Measurements from ENCODE around the gene DNMT3A. TPM values are rescaled to one million over a fixed set of nuclear protein-coding genes. Genes with fewer than 3 reads are reported as not detected.

The DNMT3A gene
- total and polyA plus RNA-seq, 12 donors: 10.6 to 53.4 (median 25.0) TPM

DNA sequence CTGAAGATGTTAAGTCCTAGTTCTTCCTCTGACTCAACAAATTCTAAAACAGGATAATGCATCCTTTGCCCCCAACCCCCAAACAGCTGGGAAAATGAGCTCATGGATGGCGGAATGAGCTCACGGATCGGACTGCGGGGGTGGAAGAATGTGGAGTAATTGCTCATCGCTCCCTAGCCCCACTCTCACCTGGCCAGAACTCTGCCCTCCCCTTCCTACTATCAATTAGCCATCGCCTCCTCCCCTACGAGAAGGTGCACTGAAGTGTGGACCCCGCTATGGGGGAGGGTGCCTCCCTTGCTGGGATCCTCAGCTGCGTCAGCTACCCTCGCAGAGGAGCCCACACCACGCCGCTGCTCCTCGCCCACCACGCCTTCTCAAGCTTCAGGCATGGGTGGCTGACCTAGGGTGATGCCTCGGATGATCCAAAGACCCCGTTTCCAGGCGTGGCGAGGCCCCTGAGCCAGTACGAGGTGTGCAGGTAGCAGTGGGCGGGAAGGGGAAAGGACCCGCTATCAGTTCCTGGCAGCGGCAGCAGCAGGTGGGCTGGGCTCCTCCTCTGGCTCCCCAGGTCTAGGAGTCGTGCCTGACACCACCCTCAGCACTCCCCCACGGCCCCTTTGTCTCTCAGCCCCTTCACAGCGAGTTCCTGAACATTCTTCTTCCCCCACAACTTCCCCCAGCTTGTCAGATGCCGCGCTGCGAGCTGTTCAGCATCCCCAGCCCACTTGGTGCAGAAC is 91.2 kb downstream of the DNMT3A start:
- WGBS, 4 donors: 75 to 90% (median 80%) methylated on average over 20 to 28 of the region's 28 CpGs
- Histone ChIP-seq H3K9me3 (replicated peaks in 1 of 3) (no peaks in the 10 kb centered on the region), H3K27me3 (no peaks in the 10 kb centered on the region), H3K36me3 (replicated peaks in 1 of 2) (peaks cover 0 to 41% of the 10 kb centered on the region in 2 donors), H3K27ac (peak overlapping the region in 3 of 5 donors; percentile 90 to 94 (median 91)), H3K4me1 (replicated peaks in 1 of 2) (peaks cover 17 to 30% of the 10 kb centered on the region in 2 donors), H3K4me3 (no peak overlapping the region)
- TF ChIP-seq POLR2A (IDR thresholded peaks at IDR 0.05): no peak
- TF ChIP-seq, protein P1, sequence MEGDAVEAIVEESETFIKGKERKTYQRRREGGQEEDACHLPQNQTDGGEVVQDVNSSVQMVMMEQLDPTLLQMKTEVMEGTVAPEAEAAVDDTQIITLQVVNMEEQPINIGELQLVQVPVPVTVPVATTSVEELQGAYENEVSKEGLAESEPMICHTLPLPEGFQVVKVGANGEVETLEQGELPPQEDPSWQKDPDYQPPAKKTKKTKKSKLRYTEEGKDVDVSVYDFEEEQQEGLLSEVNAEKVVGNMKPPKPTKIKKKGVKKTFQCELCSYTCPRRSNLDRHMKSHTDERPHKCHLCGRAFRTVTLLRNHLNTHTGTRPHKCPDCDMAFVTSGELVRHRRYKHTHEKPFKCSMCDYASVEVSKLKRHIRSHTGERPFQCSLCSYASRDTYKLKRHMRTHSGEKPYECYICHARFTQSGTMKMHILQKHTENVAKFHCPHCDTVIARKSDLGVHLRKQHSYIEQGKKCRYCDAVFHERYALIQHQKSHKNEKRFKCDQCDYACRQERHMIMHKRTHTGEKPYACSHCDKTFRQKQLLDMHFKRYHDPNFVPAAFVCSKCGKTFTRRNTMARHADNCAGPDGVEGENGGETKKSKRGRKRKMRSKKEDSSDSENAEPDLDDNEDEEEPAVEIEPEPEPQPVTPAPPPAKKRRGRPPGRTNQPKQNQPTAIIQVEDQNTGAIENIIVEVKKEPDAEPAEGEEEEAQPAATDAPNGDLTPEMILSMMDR (IDR thresholded peaks at IDR 0.05): no peak
- intact Hi-C loops (cut with DNase I): no loop called here
- DNase-seq: no peak

DNA sequence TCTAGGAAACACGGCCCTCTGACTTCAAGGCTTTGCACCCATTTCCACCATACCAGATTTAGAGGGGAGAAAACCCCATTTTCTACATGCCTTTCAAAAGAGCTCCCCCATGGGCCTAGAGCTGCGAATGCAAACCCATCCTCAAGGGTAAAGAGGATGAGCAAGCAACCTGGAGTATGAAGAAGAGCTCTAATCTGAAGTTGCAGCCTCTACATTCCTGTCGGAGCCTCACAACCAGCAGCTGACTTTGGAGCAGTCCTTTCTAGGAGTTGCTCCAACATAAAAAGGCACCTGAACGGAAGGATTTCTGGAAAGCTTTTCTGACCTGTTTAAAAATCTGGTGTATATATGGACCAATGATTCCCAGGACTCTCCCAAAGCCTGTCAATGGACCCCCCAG is 91.9 kb downstream of the DNMT3A start:
- H3K27me3 ChIP-seq: no peaks in the 10 kb centered on the region
- TF ChIP-seq POLR2A (IDR thresholded peaks at IDR 0.05): no peak
- TF ChIP-seq, protein P1 (IDR thresholded peaks at IDR 0.05): no peak
- WGBS, 4 donors: 93 to 94% (median 93%) methylated on average over 4 of the region's 4 CpGs
- no peak overlapping the region for H3K4me3 ChIP-seq
- H3K36me3 ChIP-seq (replicated peaks in 1 of 2): peaks cover 0 to 41% of the 10 kb centered on the region in 2 donors
- no peaks in the 10 kb centered on the region for H3K9me3 ChIP-seq (replicated peaks in 1 of 3)
- H3K4me1 ChIP-seq (replicated peaks in 1 of 2): peaks cover 17 to 30% of the 10 kb centered on the region in 2 donors
- DNase-seq: no peak
- intact Hi-C loops (cut with DNase I): no loop called here
- no peak overlapping the region for H3K27ac ChIP-seq

DNA sequence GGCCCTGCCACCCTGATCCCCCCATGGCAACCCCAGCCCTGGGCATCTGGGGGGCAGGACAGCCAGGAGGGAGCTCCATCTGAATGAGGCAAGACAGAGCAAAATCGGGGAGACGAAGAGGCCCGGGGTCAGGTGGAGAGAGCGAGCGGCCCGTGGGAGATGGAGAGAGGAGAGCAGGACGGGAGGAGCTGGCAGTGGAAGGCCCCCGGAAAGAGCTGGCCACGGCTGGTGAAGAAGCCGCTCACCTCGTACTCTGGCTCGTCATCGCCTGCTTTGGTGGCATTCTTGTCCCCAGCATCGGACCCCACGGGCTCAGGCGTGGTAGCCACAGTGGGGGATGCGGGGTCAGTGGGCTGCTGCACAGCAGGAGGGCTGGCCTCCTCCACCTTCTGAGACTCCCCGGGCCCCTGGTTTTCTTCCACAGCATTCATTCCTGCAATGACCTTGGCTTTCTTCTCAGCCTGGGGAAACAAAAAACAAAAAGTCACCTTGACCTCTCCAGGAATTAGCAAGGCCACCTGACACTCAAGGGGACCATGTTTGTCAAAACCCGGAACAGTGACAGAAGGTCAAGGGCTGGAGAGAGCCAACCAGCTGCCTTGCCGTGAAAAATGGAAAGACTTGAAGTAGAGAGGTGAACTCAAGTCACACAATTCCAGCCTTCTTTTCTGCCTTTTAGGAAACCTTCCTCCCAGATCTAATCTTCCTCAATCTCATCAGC is 93.8 kb downstream of the DNMT3A start:
- H3K4me1 ChIP-seq (replicated peaks in 1 of 2): peaks cover 15 to 23% of the 10 kb centered on the region in 2 donors
- H3K9me3 ChIP-seq (replicated peaks in 1 of 3): no peaks in the 10 kb centered on the region
- intact Hi-C loops (cut with DNase I): no loop called here
- WGBS, 4 donors: 84 to 87% (median 86%) methylated on average over 20 of the region's 20 CpGs
- DNase-seq: no peak
- H3K27me3 ChIP-seq: no peaks in the 10 kb centered on the region
- TF ChIP-seq POLR2A (IDR thresholded peaks at IDR 0.05): no peak
- TF ChIP-seq, protein P1 (IDR thresholded peaks at IDR 0.05): no peak
- H3K27ac ChIP-seq: peak overlapping the region in 2 of 5 donors; percentile 20 to 30
- H3K4me3 ChIP-seq: no peak overlapping the region
- H3K36me3 ChIP-seq (replicated peaks in 1 of 2): peaks cover 0 to 52% of the 10 kb centered on the region in 2 donors

DNA sequence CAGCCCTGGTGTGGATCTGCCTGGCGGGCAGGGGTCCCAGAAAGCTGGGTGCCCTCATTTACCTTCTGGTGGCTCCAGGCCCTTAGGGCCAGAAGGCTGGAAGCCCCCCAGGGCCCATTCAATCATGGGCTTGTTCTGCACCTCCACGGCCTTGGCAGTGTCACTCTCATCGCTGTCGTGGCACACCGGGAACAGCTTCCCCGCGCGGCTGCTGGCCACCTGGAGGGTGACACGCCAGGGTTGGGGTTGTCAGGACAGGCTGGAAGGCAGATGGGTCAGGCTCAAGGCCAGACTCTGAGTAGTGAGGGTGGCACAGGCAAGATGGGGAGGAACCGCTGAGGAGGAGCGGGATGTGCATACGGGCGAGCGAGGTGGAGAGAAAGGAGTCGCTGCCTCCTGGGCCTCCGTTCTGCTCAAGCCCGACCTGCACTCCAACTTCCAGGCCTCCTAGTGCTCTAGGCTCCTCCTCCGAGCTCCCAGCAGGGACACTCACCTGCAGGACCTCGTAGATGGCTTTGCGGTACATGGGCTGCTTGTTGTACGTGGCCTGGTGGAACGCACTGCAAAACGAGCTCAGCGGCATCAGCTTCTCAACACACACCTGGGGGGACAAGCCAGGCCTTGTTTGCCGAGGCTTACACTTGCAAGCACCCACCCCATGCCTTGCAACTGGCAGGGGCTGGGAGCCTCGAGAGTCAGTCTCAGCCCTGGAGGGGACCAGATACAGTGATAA is 95.0 kb downstream of the DNMT3A start:
- WGBS, 4 donors: 87 to 95% (median 92%) methylated on average over 8 to 26 of the region's 26 CpGs
- intact Hi-C loops (cut with DNase I): no loop called here
- no peaks in the 10 kb centered on the region for H3K9me3 ChIP-seq (replicated peaks in 1 of 3)
- peaks cover 0 to 62% of the 10 kb centered on the region in 2 donors for H3K36me3 ChIP-seq (replicated peaks in 1 of 2)
- TF ChIP-seq, protein P1 (IDR thresholded peaks at IDR 0.05): no peak
- TF ChIP-seq POLR2A (IDR thresholded peaks at IDR 0.05): no peak
- H3K27me3 ChIP-seq: no peaks in the 10 kb centered on the region
- DNase-seq: peak in 3 of 7 donors; percentile 37 to 51 (median 46)
- H3K4me1 ChIP-seq (replicated peaks in 1 of 2): peaks cover 7 to 14% of the 10 kb centered on the region in 2 donors
- peak overlapping the region in 4 of 5 donors; percentile 28 to 81 (median 55) for H3K27ac ChIP-seq
- no peak overlapping the region for H3K4me3 ChIP-seq
